Endodermal cell (in vitro differentiated cells): ENCODE results near the gene BAIAP2. TPM values are rescaled to one million over a fixed set of nuclear protein-coding genes. Genes with fewer than 3 reads are reported as not detected.
A peak's percentile ranks its signal among the peaks of the same experiment; 100 is the strongest.

Source experiments
- DNase-seq: peaks from one replicate; pipeline ENCODE4 v3.0.0-alpha.2; 2017
- H3K27ac ChIP-seq: 2 replicates; pipeline ENCODE4 v1.5.1; 2013; ENCODE audit warnings: mild to moderate bottlenecking, low read depth, low read length, moderate library complexity
- H3K27me3 ChIP-seq: 2 replicates; pipeline ENCODE4 v1.6.1; 2013; ENCODE audit warnings: mild to moderate bottlenecking, low read length, moderate library complexity; ENCODE audit not compliant: insufficient read depth, control insufficient read depth, poor library complexity, severe bottlenecking
- H3K36me3 ChIP-seq: 2 replicates; pipeline ENCODE4 v1.7.0; 2013; ENCODE audit warnings: mild to moderate bottlenecking, low read length, moderate library complexity; ENCODE audit not compliant: control insufficient read depth, insufficient read depth
- H3K4me1 ChIP-seq: one replicate; pipeline ENCODE4 v1.7.0; 2013; ENCODE audit warnings: low read length; ENCODE audit not compliant: control insufficient read depth, insufficient read depth
- H3K4me3 ChIP-seq: 2 replicates; pipeline ENCODE4 v1.5.1; 2013; ENCODE audit warnings: mild to moderate bottlenecking, low read length, moderate library complexity
- H3K9ac ChIP-seq: 2 replicates; pipeline ENCODE4 v1.6.1; 2013; ENCODE audit warnings: mild to moderate bottlenecking, low read length, moderate library complexity; ENCODE audit not compliant: poor library complexity, severe bottlenecking; ENCODE audit errors: extremely low read depth
- H3K9me3 ChIP-seq: 2 replicates; pipeline ENCODE4 v1.6.1; 2013; ENCODE audit warnings: mild to moderate bottlenecking, low read length, moderate library complexity; ENCODE audit not compliant: control insufficient read depth
- H3K27ac Mint-ChIP-seq: 2 replicates; pipeline ENCODE4 v1.8.0; 2020; ENCODE audit warnings: mixed read lengths
- H3K27me3 Mint-ChIP-seq: 2 replicates; pipeline ENCODE4 v1.8.0; 2021; ENCODE audit warnings: mild to moderate bottlenecking, mixed read lengths; ENCODE audit not compliant: insufficient read depth
- H3K36me3 Mint-ChIP-seq: 2 replicates; pipeline ENCODE4 v1.8.0; 2020; ENCODE audit warnings: low read depth, mixed read lengths
- H3K4me1 Mint-ChIP-seq: 2 replicates; pipeline ENCODE4 v1.8.0; 2020; ENCODE audit warnings: mixed read lengths
- H3K4me3 Mint-ChIP-seq: 2 replicates; pipeline ENCODE4 v1.8.0; 2020; ENCODE audit warnings: mild to moderate bottlenecking, moderate library complexity, mixed read lengths
- H3K9me3 Mint-ChIP-seq: 2 replicates; pipeline ENCODE4 v1.8.0; 2020; ENCODE audit warnings: mild to moderate bottlenecking, mixed read lengths
- WGBS, 2 experiments: methylation state at CpG; one replicate each; pipeline versions ENCODE4 v1.1.5 to v1.1.7; 2013; ENCODE audit warnings: missing lambda C conversion rate in 2 of 2, mixed read lengths in 1 of 2; ENCODE audit not compliant: insufficient coverage in 1 of 2, insufficient read length in 1 of 2; 5-methylcytosine and 5-hydroxymethylcytosine counted together
- total RNA-seq, 2 donors: library from RNA; stranded (reverse); fragmentation: NEBNext Ultra II Directional in 1 of 2; extraction: Animal tissue kit (Norgen Biotek cat#: 25700) in 1 of 2; gene quantifications; 2 replicates in 1 of 2; 3 replicates in 1 of 2; pipeline ENCODE4 v1.2.1, GENCODE V29; 2021
- TF ChIP-seq, protein P1 (sequence below): fragments of 200-600 bp; sonication (generic); conservative IDR thresholded peaks from 2 replicates; pipeline ENCODE4 v1.5.0; 2021; ENCODE audit warnings: antibody characterized with exemption, mild to moderate bottlenecking

The BAIAP2 gene
- total RNA-seq, 2 donors from 2014 or later, result 24.9 to 32.7 TPM

DNA sequence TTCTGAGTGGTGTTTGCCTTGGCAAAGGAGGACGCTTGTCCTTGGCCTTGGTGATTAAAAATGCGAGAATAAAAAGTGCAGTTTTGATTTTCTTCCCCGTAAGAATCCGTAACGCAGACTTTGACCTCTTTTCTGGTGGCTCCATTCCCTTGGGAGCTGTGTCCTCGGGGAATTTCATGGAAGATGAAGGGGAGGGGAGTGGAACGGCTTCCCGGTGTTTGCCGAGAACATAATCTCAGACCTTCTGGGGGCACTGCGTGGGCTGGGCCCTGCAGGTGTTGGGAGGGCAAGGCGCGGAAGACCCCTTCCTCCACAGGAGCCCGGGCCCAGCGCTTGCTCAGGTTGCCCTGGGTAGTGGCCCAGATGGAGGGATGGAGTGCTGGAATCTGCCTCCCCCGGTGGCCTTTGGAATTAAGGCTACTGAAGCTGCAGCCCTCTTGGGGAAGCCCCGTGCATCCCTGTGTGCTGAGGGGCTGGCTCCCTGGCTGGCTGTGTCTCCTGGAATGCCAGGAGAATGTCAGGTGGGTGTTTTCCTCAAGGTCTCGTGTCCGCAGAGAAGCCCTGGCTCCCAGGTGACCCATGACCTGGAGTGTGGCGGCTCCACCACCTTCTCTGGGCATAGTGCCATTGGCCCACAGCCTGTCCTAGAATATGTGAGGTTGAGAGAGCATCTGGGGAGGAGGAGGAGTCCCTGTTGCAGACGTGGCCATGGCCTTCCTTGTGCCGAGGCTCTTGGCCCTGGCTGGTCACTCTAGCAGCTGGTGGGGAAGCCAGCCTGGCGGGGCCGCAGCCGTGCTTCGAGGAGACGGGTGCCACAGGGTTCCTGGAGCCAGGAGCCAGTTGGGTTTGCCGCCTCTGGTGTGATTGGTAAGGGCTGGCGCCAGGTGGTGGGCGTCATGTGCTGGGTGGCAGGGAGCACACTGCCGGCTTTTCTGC lies 3.1 kb downstream of the BAIAP2 start:
- peaks cover 6% of the 10 kb centered on the region for H3K36me3 Mint-ChIP-seq
- no peaks in the 10 kb centered on the region for H3K27me3 ChIP-seq
- TF ChIP-seq, protein P1, sequence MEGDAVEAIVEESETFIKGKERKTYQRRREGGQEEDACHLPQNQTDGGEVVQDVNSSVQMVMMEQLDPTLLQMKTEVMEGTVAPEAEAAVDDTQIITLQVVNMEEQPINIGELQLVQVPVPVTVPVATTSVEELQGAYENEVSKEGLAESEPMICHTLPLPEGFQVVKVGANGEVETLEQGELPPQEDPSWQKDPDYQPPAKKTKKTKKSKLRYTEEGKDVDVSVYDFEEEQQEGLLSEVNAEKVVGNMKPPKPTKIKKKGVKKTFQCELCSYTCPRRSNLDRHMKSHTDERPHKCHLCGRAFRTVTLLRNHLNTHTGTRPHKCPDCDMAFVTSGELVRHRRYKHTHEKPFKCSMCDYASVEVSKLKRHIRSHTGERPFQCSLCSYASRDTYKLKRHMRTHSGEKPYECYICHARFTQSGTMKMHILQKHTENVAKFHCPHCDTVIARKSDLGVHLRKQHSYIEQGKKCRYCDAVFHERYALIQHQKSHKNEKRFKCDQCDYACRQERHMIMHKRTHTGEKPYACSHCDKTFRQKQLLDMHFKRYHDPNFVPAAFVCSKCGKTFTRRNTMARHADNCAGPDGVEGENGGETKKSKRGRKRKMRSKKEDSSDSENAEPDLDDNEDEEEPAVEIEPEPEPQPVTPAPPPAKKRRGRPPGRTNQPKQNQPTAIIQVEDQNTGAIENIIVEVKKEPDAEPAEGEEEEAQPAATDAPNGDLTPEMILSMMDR, result peak; percentile 25
- no peak overlapping the region for H3K4me3 Mint-ChIP-seq
- no peak overlapping the region for H3K27ac ChIP-seq
- H3K4me1 Mint-ChIP-seq, result peaks cover 21% of the 10 kb centered on the region
- peak; percentile 79 for DNase-seq
- no peak overlapping the region for H3K4me3 ChIP-seq
- no peak overlapping the region for H3K27ac Mint-ChIP-seq
- no peaks in the 10 kb centered on the region for H3K36me3 ChIP-seq
- peaks cover 11% of the 10 kb centered on the region for H3K27me3 Mint-ChIP-seq
- WGBS, 2 experiments, result 94 to 95% methylated on average over 13 to 30 of the region's 30 CpGs
- H3K9me3 ChIP-seq, result no peaks in the 10 kb centered on the region
- H3K9me3 Mint-ChIP-seq, result no peaks in the 10 kb centered on the region
- H3K4me1 ChIP-seq, result no peaks in the 10 kb centered on the region
- H3K9ac ChIP-seq, result no peak overlapping the region

DNA sequence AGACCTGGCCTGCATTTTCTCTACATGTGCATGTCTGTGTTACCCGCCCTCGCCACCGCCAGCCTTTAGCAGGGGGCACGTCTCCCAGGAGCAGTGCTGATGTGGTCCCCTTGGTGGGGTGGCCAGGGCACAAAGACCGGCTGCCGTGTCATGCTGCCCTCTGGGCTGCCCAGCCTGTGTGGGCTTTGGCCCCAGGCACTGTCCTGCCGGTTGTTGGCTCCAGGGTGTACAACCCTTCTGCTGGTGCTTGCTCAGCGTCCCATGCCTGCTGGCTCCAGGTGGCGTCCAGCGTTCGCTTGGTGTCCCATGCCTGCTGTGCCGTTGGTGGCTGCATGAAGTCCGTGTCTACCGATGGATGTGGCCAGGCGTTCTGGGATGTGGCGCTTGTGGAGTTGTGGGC lies 4.1 kb downstream of the BAIAP2 start:
- no peak for DNase-seq
- Histone ChIP-seq H3K27ac (no peak overlapping the region), H3K9me3 (no peaks in the 10 kb centered on the region), H3K27me3 (no peaks in the 10 kb centered on the region), H3K4me3 (no peak overlapping the region), H3K9ac (no peak overlapping the region), H3K4me1 (no peaks in the 10 kb centered on the region), H3K36me3 (no peaks in the 10 kb centered on the region)
- TF ChIP-seq, protein P1, result no peak
- H3K27me3 Mint-ChIP-seq, result peaks cover 7% of the 10 kb centered on the region
- no peak overlapping the region for H3K27ac Mint-ChIP-seq
- H3K9me3 Mint-ChIP-seq, result no peaks in the 10 kb centered on the region
- no peak overlapping the region for H3K4me3 Mint-ChIP-seq
- WGBS, 2 experiments, result 92 to 94% methylated on average over 16 of the region's 16 CpGs
- H3K4me1 Mint-ChIP-seq, result peaks cover 18% of the 10 kb centered on the region
- H3K36me3 Mint-ChIP-seq, result peaks cover 6% of the 10 kb centered on the region

DNA sequence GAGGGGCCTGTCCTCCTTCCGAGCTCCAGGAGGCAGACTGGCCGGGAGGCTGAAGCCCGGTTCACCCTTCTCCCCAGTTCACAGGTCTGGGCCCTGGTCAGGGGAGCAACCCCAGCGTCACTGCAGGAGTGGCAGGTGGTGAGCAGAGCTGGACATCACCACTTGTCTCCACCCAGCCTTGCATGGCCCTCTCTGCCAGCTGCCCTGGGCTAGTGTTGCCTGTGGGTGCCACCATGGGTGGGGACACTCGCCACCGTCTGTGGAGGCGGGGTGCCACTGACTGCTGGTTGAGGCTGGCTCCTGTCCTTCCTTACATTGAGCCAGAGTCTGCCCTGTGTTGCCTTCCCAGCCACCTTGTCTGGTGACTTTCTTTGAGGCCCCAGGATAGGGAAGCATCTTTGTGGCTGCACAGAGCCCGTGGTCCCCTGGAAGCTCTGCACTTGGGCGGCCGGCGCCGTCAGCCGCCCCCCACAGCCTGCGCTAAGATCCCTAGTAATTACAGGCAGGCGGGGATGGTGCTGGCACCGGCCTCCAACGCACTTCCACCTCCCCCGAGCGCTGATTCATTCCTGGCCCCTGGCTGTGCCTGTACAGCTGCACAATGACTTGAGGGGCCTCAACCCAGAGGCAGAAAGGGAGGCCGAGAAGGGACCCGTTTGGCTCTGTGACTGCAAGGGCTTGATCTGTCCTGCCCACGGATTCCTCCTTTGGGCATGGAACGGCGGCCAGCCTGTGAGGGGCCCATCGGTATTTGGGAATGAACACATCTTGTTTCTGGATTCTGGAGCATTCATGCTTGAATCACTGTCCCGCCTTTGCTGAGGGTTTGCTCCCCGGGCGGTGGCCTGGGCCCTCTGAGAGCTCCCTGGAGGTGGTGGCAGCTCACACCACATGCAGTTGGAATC lies 5.2 kb downstream of the BAIAP2 start:
- Histone ChIP-seq H3K9me3 (no peaks in the 10 kb centered on the region), H3K36me3 (no peaks in the 10 kb centered on the region), H3K27ac (no peak overlapping the region), H3K4me3 (no peak overlapping the region), H3K4me1 (no peaks in the 10 kb centered on the region), H3K9ac (no peak overlapping the region), H3K27me3 (no peaks in the 10 kb centered on the region)
- DNase-seq, result no peak
- Mint-ChIP-seq H3K4me3 (no peak overlapping the region), H3K9me3 (no peaks in the 10 kb centered on the region), H3K36me3 (peaks cover 6% of the 10 kb centered on the region), H3K4me1 (peaks cover 17% of the 10 kb centered on the region), H3K27me3 (peaks cover 7% of the 10 kb centered on the region), H3K27ac (no peak overlapping the region)
- TF ChIP-seq, protein P1, result no peak
- WGBS, 2 experiments, result 80 to 89% methylated on average over 22 to 28 of the region's 28 CpGs
